HUES6 (cell line): Measurements from ENCODE around the gene SEPHS2.

Source experiments
- H3K27ac ChIP-seq: 2 replicates; pipeline ENCODE4 v1.7.0; 2013; ENCODE audit warnings: low read depth, mild to moderate bottlenecking, low read length, inconsistent platforms
- H3K27me3 ChIP-seq: 2 replicates; pipeline ENCODE4 v1.6.1; 2013; ENCODE audit warnings: low read length; ENCODE audit not compliant: control insufficient read depth, insufficient read depth
- H3K36me3 ChIP-seq: 2 replicates; pipeline ENCODE4 v1.6.1; 2013; ENCODE audit warnings: low read length; ENCODE audit not compliant: control insufficient read depth, insufficient read depth
- H3K4me1 ChIP-seq: 2 replicates; pipeline ENCODE4 v1.6.1; 2013; ENCODE audit warnings: low read length; ENCODE audit not compliant: control insufficient read depth, insufficient read depth
- H3K4me3 ChIP-seq: 2 replicates; pipeline ENCODE4 v1.5.1; 2013; ENCODE audit warnings: low read depth, low read length
- H3K9ac ChIP-seq: one replicate; pipeline ENCODE4 v1.6.1; 2013; ENCODE audit warnings: mild to moderate bottlenecking, low read length
- H3K9me3 ChIP-seq: 2 replicates; pipeline ENCODE4 v1.6.1; 2013; ENCODE audit warnings: low read depth, low read length; ENCODE audit not compliant: control insufficient read depth, insufficient read depth

SEPHS2 gene

GRCh38 chr16:30445149-30445407 lies 596 bp downstream of the SEPHS2 start:
- peaks cover 14% of the 10 kb centered on the region for H3K4me1 ChIP-seq
- H3K27ac ChIP-seq = peak overlapping the region; percentile 86; the same call in 1 of the 2 replicates

GRCh38 chr16:30444231-30445148 lies 1.2 kb downstream of the SEPHS2 start:
- H3K9me3 ChIP-seq = peaks cover 7% of the 10 kb centered on the region; the same call in 1 of the 2 replicates
- peak overlapping the region; percentile 68 for H3K4me3 ChIP-seq
- H3K27me3 ChIP-seq = no peaks in the 10 kb centered on the region
- peaks cover 14% of the 10 kb centered on the region for H3K36me3 ChIP-seq
- H3K27ac ChIP-seq = no peak overlapping the region; the same call in 1 of the 2 replicates
- peak overlapping the region; percentile 83 for H3K9ac ChIP-seq
- H3K4me1 ChIP-seq = peaks cover 14% of the 10 kb centered on the region

More at GRCh38 chr16:30445149-30445407, 596 bp downstream of the SEPHS2 start:
- H3K27me3 ChIP-seq = no peaks in the 10 kb centered on the region
- H3K4me3 ChIP-seq = peak overlapping the region; percentile 68
- H3K9ac ChIP-seq = peak overlapping the region; percentile 83
- peaks cover 14% of the 10 kb centered on the region for H3K36me3 ChIP-seq
- peaks cover 7% of the 10 kb centered on the region; the same call in 1 of the 2 replicates for H3K9me3 ChIP-seq

GRCh38 chr16:30443631-30444030 lies 2.0 kb downstream of the SEPHS2 start:
- no peak overlapping the region for H3K9ac ChIP-seq
- no peaks in the 10 kb centered on the region for H3K27me3 ChIP-seq
- H3K4me1 ChIP-seq = peaks cover 14% of the 10 kb centered on the region
- H3K36me3 ChIP-seq = peaks cover 14% of the 10 kb centered on the region
- no peak overlapping the region for H3K27ac ChIP-seq
- H3K4me3 ChIP-seq = no peak overlapping the region
- peaks cover 7% of the 10 kb centered on the region; the same call in 1 of the 2 replicates for H3K9me3 ChIP-seq

GRCh38 chr16:30439720-30440348 lies 5.8 kb downstream of the SEPHS2 start:
- H3K27ac ChIP-seq = no peak overlapping the region
- H3K36me3 ChIP-seq = peaks cover 12% of the 10 kb centered on the region
- H3K9ac ChIP-seq = no peak overlapping the region
- no peaks in the 10 kb centered on the region for H3K27me3 ChIP-seq
- peaks cover 7% of the 10 kb centered on the region for H3K4me1 ChIP-seq
- peaks cover 5% of the 10 kb centered on the region; the same call in 1 of the 2 replicates for H3K9me3 ChIP-seq
- H3K4me3 ChIP-seq = no peak overlapping the region

- Histone ChIP-seq H3K4me1 (peaks cover 3% of the 10 kb centered on the region; the same call in 1 of the 2 replicates), H3K36me3 (peaks cover 2% of the 10 kb centered on the region; the same call in 1 of the 2 replicates), H3K9me3 (no peaks in the 10 kb centered on the region), H3K9ac (no peak overlapping the region), H3K27ac (no peak overlapping the region), H3K27me3 (no peaks in the 10 kb centered on the region), H3K4me3 (no peak overlapping the region)
Observed at GRCh38 chr16:30438835-30439234, 6.8 kb downstream of the SEPHS2 start.

- H3K4me3 ChIP-seq = no peak overlapping the region
- H3K4me1 ChIP-seq = no peaks in the 10 kb centered on the region
Observed at GRCh38 chr16:30437511-30438046, 8.1 kb downstream of the SEPHS2 start.

GRCh38 chr16:30434852-30435251 lies 10.8 kb downstream of the SEPHS2 start:
- H3K9ac ChIP-seq = no peak overlapping the region
- H3K27ac ChIP-seq = no peak overlapping the region

More at GRCh38 chr16:30437511-30438046, 8.1 kb downstream of the SEPHS2 start:
- Histone ChIP-seq H3K9ac (no peak overlapping the region), H3K9me3 (no peaks in the 10 kb centered on the region), H3K27ac (no peak overlapping the region), H3K27me3 (no peaks in the 10 kb centered on the region), H3K36me3 (no peaks in the 10 kb centered on the region)

GRCh38 chr16:30430428-30430970 lies 15.2 kb downstream of the SEPHS2 start:
- no peaks in the 10 kb centered on the region for H3K27me3 ChIP-seq
- H3K4me1 ChIP-seq = peaks cover 10% of the 10 kb centered on the region
- H3K4me3 ChIP-seq = peak overlapping the region; percentile 31
- no peaks in the 10 kb centered on the region for H3K9me3 ChIP-seq
- peaks cover 15% of the 10 kb centered on the region for H3K36me3 ChIP-seq
- no peak overlapping the region for H3K27ac ChIP-seq
- no peak overlapping the region for H3K9ac ChIP-seq

More at GRCh38 chr16:30434852-30435251, 10.8 kb downstream of the SEPHS2 start:
- Histone ChIP-seq H3K4me3 (no peak overlapping the region), H3K36me3 (no peaks in the 10 kb centered on the region), H3K9me3 (no peaks in the 10 kb centered on the region), H3K27me3 (no peaks in the 10 kb centered on the region), H3K4me1 (peaks cover 5% of the 10 kb centered on the region)

GRCh38 chr16:30429678-30430427 lies 15.8 kb downstream of the SEPHS2 start, which contains the start of gene DCTPP1:
TSS of gene DCTPP1 (minus strand) at chr16:30430030. CDS start at chr16:30429980, 50 bp downstream.
- peaks cover 10% of the 10 kb centered on the region for H3K4me1 ChIP-seq
- H3K27ac ChIP-seq = no peak within 1 kb of the TSS
- peak within 1 kb of the TSS; percentile 76 for H3K9ac ChIP-seq
- peaks cover 17% of the 10 kb centered on the region for H3K36me3 ChIP-seq
- H3K27me3 ChIP-seq = no peaks in the 10 kb centered on the region
- no peaks in the 10 kb centered on the region for H3K9me3 ChIP-seq
- H3K4me3 ChIP-seq = peak within 1 kb of the TSS; percentile 81

GRCh38 chr16:30429418-30429677 lies 16.3 kb downstream of the SEPHS2 start:
- Histone ChIP-seq H3K27ac (no peak overlapping the region), H3K36me3 (peaks cover 22% of the 10 kb centered on the region), H3K9ac (peak overlapping the region; percentile 76), H3K27me3 (no peaks in the 10 kb centered on the region), H3K4me1 (peaks cover 10% of the 10 kb centered on the region), H3K9me3 (no peaks in the 10 kb centered on the region), H3K4me3 (peak overlapping the region; percentile 81)
